Measurements from ENCODE around the gene YBX3.
"Not testable (repeated sequence)": the region's sequence is repeated elsewhere in the genome, so short reads cannot be mapped to it uniquely, and the experiment has no call there.

DNA sequence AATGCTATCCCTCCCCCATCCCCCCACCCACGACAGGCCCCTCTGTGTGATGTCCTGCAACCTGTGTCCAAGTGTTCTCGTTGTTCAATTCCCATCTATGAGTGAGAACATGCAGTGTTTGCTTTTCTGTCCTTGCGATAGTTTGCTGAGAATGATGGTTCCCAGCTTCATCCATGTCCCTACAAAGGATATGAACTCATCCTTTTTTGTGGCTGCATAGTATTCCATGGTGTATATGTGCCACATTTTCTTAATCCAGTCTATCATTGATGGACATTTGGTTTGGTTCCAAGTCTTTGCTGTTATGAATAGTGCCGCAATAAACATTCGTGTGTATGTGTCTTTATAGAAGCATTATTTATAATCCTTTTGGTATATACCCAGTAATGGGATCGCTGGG lies 20.3 kb upstream of the YBX3 start:
- TF ChIP-seq, protein P1, sequence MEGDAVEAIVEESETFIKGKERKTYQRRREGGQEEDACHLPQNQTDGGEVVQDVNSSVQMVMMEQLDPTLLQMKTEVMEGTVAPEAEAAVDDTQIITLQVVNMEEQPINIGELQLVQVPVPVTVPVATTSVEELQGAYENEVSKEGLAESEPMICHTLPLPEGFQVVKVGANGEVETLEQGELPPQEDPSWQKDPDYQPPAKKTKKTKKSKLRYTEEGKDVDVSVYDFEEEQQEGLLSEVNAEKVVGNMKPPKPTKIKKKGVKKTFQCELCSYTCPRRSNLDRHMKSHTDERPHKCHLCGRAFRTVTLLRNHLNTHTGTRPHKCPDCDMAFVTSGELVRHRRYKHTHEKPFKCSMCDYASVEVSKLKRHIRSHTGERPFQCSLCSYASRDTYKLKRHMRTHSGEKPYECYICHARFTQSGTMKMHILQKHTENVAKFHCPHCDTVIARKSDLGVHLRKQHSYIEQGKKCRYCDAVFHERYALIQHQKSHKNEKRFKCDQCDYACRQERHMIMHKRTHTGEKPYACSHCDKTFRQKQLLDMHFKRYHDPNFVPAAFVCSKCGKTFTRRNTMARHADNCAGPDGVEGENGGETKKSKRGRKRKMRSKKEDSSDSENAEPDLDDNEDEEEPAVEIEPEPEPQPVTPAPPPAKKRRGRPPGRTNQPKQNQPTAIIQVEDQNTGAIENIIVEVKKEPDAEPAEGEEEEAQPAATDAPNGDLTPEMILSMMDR (IDR thresholded peaks at IDR 0.05) = not testable (repeated sequence)
- TF ChIP-seq POLR2A (IDR thresholded peaks at IDR 0.05) = not testable (repeated sequence)
